Central memory CD4-positive, alpha-beta T cell (primary cell): Measurements from ENCODE around the gene MMP23B.
A peak's percentile ranks its signal among the peaks of the same experiment; 100 is the strongest.
"Not testable (repeated sequence)": the region's sequence is repeated elsewhere in the genome, so short reads cannot be mapped to it uniquely, and the experiment has no call there.

Source experiments
- DNase-seq: peaks from one replicate; pipeline ENCODE4 v3.0.0; 2022
- total RNA-seq, 3 experiments: gene quantifications; one replicate each; lab custom pipeline; 2026; lab: John Stamatoyannopoulos, UW

MMP23B gene
- total RNA-seq = 0 to 0.19 (median 0.11) reads per million in 3 experiments

DNA sequence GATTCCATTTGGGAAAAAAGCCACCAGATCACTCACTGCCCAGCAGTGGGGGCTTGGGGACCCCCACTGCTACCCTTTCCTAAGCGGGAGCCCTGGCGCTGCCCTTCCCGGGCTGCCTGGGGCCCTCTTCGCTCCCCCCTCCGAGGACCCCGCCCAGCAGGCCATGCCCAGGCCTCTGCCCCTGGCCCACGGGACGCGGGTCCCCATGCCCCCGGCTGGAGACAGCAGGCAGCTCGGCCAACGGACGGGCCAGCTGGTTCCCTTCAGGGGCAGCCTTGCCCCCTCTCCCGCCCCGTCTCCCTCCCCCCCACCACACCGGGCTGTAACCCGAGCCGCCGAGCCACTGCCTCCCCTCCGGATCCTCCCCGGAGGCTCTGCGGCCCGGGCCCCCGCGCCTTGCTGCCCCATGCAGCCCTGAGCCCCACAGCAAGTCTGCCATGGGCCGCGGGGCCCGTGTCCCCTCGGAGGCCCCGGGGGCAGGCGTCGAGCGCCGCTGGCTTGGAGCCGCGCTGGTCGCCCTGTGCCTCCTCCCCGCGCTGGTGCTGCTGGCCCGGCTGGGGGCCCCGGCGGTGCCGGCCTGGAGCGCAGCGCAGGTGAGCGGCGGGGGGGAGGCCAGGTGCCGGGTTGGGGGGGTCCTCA, at the start of gene MMP23B:
Gene MMP23B, plus strand, starts transcription at position 392 of the 639 bp plus-strand sequence. Its CDS starts 46 bp downstream, at position 438.
- DNase-seq = no peak

DNA sequence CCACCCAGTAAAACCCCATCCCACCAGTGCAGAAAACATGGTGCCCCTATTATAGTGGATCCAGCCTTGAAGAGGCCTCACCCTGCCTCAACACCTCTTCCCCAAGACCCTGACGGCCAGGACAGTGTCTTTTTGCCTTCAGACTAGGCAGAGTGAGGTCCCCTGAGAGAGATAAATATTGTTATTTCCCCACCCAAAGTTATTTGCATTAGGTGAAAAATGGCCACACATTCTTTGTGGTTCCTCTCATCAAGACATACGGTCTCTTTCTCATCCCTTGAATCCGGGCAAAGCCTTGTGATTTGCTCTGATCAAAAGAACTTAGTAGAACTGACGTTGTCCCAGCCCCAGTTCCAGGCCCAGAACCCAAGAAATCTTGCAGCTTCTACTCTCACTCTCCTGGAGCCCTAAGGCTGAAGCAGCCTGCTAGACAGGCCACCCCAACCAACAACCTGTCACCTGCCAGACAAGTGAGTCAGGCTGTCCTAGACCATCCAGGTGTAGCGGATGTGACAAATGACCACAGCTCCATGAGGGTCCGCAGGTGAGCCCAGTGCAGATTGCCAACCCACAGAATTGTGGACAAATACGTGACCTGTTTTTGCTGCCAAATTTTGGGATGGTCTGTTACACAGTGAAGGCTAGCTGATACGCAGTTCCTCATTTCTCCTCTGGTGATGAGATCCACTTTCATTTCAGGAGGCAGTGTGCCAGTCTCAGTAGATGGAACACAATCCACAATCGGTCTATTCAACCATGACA, 49.2 kb upstream of the MMP23B start:
- DNase-seq = no peak

DNA sequence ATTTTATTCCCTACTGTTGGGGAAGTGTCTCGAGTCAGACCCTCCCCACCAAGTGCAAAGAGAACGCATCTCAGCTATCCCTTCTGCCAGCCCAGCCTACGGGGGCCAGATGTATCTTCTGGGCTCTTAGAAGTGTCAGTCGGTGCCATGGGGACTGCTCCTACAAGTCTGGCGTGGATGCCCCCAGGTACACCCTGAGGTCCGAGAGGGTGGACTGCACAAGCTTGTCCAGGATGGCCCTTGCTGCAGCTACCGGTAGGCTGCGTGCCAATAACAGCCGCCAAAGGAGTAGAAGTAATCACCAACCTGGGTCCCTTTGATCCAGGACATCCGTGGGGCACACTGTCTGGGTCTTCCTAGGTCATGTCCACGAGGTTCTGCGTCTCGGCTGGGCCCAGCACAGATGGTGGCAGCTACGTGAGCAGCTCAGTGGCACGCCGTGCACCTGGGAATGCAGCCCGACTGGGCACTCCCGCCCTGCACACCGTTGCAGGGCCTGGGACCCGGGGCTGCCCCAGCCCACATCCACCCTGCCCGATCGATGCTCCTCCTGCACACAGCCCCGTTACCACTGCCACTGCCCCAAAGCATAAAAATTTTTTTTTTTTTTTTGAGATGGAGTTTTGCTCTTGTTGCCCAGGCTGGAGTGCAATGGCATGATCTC, 48.5 kb upstream of the MMP23B start:
- DNase-seq = no peak

DNA sequence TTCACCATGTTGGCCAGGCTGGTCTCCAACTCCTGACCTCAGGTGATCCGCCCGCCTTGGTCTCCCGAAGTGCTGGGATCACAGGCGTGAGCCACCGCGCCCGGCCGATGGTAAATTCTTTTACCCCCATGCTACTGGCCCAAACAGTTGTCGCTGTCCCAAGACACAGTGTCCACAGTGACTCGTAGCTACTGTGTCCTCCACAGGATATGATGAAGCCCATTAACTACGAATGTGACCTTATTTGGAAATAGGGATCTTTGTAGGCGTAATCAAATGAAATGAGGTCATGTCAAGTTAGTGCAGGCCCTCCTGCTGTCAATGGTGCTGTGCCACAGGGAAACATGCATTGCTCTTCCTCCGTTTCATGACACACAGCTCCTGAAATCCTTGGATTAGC, 40.5 kb upstream of the MMP23B start:
- no peak for DNase-seq

DNA sequence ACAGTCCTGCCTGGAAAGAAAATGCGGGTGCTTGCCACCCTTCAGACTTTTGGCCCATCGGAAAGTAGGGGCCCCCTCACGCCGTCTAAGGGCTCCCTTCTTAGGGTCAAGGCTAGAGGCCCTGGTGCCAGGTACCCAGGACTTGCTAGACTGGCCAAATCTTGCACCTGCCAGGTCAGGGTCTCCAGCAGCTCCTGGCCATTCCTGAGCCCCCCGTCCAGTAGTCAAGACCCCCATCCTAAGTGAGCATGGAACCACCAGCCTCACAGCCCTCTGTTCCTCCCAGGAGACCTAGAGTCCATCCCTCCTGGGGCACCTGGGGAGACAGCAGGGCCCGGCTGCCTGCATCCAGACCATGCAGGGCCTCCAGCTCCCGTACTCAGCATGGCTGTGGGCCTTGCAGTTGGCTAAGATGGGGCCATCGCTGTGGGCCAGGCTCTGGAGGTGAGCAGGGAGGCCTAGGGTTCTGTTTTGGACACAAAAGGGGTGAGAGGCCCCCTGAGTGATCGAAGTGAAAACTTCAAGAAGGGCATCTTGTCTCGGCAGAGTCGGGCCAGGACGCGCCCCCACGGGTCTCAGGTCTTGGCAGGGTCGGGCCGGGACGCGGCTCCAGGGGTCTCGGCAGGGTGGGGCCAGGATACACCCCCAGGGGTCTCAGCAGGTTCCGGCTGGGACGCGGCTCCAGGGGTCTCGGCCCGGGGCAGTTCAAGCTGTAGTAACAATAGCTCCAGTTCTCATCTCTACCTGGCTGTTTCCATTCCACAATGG, 38.0 kb upstream of the MMP23B start:
- no peak for DNase-seq

DNA sequence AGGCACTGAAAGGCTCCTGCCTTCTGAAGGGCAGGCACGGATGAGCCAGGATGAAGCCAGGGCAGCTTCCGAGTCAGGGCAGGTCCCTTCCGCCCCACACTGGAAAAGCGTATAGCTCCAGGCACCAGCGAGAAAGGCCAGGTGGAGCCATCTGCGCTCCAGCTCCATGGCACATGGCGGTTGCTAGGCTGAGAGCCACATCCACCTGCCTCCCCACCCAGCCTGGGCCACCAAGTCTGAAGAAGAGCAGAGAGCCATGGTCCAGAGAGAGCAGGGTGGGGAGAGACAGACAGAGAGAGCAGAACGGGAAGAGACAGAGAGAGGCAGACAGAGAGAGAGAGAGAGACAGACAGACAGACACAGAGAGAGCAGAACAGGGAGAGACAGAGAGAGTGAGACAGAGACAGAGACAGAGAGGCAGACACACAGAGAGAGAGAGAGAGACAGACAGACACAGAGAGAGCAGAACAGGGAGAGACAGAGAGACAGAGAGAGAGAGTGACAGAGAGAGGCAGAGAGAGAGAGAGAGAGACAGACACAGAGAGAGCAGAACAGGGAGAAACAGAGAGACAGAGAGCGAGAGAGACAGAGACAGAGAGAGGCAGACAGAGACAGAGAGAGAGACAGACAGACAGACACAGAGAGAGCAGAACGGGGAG, 37.2 kb upstream of the MMP23B start:
- DNase-seq = no peak

DNA sequence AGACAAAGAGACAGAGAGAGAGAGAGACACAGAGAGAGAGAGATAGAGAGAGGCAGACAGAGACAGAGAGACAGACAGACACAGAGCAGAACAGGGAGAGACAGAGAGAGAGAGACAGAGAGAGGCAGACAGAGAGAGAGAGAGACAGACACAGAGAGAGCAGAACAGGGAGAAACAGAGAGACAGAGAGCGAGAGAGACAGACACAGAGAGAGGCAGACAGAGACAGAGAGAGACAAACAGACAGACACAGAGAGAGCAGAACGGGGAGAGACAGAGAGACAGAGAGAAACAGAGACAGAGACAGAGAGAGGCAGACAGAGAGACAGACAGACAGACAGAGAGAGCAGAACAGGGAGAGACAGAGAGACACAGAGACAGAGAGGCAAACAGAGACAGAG, 36.6 kb upstream of the MMP23B start:
- DNase-seq = not testable (repeated sequence)

DNA sequence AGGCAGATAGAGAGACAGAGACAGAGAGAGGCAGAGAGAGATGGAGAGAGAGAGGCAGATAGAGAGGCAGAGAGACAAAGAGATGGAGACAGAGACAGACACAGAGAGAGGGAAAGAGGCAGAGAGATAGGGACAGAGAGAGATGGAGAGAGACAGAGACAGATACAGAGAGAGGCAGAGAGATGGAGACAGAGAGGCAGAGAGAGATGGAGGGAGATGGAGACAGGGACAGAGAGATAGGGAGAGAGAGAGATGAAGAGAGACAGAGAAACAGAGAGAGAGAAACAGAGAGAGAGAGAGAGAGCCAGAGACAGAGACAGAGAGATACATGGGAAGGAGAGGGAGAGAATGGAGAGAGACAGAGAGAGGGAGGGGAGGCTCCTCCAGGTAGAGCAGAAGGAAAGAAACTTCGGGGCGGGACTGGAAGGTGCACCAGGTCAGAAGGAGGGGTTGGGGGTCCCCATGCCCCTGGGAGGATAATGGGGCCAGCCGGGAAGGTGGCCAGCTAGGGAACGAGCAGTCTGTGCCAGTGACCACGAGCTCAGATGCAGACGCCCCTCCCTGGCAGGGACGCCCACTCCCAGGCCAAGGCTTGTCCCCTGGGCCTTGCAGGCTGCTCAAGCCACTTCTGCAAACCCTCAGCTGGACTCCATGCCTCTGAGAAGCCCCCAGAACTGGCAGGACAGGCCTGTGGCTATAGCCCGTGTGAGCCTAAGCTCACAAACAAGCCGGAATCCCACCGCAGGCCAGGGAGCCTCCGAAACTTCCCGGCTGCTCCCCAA, 35.3 kb upstream of the MMP23B start:
- DNase-seq = no peak

DNA sequence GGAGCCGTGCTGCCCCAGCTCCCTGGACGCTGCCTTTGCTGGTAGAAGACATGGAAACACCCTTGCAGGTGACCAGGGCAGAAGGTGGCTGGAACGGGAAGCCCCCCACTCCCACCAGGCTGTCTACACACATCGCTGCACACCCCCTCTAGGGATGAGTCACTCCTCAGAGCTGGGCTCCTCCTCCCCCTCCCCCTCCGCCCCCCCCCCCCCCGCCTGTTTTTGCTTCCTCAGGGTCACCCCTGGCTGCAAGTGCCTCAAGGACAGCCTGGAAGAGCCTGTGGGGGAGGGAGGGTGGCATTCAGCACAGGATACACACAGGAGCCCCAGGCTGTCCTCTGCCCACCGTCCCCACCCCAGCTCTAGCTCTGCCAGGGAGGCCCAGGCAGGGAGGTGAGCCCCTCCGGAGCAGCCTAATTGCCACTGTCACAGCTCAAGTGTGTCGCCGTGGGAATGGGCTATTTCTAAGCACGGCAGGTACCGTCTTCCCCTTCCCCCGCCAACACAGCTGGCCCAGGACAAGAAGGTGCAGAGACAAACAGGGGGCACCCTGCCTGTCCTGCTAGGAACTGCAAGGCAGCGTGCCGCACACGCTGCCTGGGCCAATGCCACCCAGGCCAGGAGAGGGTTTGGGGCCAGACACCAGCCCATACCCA, 34.6 kb upstream of the MMP23B start:
- no peak for DNase-seq

DNA sequence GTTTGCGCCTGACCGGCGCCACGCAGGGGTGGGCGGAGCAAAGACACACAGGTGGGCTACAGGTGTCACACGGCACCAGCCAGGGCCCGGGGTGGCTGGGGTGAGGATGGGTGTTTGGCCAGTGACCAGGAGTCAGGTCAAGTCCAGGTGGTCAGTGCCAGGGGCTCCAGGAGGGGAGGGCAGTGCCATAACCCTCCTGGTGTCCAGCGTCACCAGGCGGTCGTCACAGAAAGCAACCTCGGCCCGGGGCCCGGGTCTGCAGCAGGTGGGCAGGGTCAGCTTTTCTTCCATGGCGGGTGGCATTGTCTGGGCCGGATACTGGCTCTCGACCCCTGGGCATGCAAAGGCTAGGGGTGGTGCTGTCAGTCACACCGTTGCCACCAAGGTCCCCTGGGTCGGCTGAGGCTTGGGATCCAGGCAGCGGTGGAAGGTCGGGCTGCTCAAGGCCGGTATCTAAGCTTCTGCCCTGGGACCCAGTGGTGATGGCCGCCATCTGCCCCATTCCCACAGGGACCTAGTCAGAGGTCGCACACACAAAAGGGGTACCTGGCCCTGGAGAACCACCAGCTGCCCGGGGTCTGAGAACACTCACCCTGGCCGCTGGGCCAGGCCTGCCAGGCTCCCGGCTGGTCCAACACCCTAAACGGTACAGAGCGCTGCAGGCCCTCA, 33.8 kb upstream of the MMP23B start:
- no peak for DNase-seq

DNA sequence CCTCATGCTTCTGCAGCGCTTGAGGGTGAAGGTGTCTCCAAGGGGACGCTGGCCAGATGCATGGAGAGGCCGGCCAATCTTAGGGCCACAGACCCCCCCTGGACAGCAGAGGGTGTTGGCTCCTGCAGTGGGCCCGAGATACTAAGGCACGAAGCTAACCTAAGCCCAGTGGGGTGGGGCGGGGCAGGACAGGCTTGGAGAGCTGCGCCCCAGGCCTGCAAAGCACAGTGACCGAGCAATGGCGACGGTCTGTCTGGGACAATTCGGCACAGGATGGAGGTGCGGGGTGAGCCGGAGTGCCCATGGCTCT, 33.3 kb upstream of the MMP23B start:
- no peak for DNase-seq

DNA sequence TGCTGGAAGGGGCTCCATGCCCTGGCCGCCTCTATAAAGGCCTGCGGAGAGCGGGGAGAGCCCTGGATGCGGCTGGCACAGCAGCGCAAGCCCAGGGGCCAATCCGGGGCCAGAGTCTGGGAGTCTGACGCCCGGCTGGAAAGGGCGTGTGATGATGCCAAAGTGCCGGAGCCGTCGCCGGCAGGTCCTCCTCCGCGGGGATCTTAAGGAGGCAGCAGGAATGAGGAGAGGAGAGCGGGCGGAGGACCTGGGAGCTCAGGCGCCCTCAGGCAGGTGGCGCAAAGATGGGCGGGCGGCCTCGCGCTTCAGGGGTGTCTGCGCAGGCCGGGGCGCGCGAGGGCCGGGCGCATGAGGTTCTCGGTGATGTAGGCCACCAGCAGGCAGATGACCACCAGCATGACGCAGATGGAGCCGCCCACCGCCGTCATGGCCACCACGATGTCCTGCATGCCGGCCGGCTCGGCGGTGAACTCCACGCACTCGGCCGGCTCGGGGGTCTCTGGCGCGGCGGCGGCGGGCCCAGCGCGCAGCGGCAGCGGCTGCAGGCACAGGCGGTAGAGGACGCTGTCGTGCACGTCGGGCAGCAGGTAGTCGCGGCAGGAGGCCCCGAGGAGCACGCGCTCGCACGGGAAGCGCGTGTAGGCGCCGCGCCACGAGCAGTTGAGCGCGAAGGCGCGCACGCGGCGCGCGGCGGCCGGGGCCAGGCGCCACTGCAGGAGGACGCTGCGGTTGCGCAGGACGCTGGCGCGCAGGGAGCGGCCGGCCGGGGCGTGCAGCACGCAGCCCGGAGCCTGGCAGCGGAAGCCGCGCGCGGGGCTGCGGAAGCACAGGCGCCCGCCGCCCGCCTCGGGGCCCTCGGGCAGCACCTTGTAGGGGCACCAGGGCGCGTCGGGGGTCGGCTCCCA, 32.7 kb upstream of the MMP23B start:
- DNase-seq = peak; percentile 47

DNA sequence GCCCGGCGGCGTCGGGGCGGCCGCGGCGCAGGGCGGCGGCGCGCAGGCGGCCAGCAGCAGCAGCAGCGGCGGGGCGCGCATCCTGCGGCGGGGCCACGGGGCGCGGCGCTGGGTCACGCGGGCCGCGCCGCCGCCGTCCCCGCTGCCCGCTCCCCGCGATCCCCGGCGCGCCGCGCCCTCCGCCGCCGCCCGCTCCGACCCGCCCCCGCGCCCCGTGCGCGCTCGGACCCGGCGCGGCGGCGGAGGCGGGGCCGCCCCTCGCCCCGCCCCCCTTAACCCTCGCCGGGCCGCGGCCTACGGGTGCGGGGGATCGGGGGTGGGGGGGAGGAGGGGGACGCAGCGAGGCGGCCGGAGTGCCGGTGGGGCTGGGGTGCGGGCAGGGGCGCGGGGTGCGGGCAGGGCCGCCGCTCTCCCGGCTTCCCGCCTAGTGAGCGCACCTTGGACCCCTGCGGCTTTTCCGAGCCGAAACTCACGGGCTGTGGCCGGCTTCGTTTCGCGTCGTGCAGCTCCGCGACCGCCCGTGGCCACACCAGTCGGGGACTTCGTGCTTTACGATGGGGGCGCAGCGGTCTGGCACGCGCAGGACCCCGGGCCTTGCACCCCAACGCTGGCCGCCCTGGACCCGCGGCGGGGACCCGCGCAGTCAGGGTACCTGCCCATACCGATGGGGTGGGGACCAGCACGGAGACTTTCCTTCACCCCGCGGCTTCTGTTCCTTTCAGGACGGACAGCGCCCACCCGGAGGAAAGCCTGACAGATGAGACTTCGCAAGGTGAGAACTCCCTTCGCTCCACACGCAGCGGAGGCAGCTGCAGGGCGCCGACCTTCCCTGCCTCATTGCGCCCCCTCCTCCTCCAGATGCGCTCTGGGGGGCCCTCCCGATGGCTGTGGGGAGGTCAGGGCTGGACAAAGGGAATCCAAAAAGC, 31.8 kb upstream of the MMP23B start, which contains the start of gene FNDC10:
Gene FNDC10, minus strand, starts transcription at position 201 of the 926 bp plus-strand sequence. Its CDS starts 120 bp downstream, at position 81.
- no peak for DNase-seq

DNA sequence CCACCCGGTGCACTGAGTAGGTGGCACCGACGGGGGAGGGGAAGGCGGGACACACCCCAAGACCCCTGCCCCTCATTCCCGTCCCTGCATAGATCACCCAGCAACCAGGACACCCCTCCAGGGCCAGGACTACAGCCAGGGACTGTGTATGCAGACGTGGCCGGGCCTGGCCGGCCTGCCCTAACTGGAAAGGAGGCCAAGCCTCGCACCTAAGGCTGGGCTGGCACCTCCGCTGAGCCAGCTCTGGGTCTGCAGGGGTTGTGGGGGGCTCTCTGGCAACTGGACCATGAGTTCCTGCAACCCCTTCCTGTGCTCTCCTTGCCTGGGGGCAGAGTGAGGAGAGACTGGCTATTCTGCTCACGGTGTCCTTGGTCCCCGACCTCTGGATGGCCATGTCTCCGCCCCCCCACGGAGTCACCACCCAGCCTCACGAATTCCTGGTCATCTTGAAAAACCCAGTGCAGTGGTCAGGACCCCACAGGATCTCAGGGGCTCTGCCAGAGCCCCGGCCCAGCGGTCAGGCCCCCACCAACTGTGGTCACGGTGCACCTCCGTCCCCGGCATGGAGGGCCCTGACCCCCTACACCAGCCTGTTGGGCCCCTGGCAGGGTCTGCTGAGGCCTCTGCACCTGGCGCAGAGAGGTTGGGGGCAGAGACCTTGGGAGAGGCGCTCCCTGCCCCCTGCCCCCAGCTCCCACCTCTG, 31.0 kb upstream of the MMP23B start:
- DNase-seq = no peak

DNA sequence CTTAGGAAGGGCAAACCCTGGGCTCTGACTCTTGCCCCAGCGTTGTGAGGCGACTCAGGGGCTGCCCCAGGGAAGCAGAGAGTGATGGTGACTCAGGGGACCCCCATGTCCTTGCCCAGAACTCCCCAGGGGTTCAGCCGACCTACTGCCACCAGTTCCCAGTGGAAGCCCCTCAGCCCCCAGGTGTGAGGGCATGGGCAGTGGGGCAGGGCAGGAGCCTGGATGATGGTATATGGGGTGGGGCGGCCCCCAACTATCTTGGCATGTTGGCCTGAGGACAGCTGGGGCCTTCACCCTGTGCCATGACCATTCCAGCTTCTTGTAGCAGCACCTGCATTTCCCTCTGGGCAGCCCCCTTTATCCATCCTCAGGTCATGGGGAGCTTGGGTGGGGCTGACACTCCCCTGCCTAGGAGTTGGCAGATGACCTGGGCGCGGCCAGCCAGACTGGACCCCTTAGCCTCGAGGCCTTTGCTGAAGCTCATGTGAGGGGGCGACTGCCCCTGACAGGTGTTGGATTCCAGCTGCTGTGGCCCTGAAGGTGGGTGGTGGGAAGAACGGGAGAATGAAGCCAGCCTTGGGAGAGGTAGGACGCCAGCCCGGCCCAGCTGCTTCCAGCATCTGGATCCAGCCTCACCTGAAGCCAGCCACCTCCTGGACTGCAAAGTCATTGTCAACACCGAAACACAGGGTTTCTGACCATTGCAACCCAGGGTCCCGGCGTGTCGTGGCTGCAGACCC, 30.2 kb upstream of the MMP23B start:
- DNase-seq = no peak

DNA sequence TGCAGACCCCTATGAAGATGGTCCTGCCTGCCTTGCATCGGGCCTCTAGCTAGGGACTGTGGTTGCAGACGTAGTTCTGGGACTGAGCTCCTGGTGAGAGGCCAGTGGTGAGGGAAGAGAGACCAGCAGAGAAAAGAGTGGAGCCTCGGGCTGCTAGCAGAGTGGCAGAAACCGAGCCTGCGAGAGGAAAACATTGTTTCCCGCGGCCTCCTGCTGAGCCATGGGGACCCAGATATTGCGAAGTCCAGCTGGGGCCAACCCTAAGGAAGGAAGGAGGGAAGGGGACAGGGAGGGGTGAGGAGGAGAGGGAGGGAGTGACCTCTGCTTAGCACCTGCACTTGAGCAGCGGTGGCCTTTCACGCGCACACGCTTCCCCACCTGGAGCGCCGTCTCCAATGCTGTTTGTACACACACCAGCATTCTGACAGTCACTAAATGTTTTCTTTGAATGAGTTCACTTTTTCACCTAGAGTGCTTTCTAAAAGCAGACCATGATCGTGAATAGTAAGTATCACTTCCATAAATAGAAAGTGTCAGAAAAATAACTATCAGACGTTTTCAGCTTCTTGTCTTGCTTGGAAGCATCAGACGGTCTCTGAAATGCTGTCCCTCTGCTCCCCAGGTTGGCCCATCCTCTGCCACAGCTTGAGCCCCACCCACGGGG, 29.5 kb upstream of the MMP23B start:
- no peak for DNase-seq
